HG02970 (cell line): ENCODE results near the gene CLEC16A.

ENCODE experiments used
- ATAC-seq: cut with Tn5 transposase; IDR thresholded peaks from one replicate; pipeline ENCODE4 v1.9.1; 2021; ENCODE audit warnings: mild to moderate bottlenecking, moderate library complexity, moderate number of reproducible peaks; ENCODE audit not compliant: unreplicated experiment, low FRiP score

CLEC16A gene

DNA sequence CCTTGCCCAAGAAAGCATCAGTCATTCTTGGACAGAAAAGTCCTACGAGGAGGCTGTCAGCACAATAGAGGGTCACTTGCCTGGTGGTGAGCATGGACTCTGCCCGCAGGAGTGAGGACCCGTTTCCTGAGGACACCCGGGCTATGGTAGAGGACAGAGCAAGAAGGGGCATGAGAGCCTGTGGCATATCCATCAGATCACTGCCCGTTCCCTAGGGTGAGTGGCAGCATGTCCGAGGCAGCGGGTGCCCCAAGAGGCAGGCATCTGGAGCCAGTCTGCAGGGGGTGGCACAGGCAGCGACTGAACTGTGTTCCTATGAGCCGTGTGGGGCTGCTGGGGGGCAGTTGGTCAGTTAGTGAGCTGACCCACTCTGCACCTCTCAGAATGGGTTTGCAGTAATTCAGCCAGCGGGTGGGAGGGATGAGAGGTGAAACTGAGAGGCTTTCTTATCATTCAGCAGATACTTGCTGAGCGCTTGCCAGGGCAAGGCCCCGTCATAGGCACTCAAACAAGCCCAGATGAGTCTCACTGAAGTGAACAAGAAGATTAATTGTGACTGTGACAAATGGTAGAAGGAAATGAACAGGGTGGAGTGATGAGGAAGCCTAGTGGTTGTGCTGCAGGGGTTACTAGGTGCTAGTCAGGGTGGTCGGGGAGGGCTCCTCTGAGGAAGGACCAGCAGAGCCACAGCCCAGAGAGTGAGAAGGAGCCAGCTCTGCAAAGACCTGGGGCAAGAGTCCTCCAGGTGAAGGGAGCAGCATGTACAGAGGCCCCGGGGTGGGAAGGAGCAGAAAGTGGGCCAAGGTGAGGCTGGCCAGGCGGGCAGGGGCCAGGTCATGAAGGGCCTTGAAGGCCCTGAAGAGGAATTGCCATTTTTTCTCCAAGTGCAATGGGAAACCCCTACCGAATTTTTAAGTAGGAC, 87.9 kb downstream of the CLEC16A start:
- no peak for ATAC-seq

DNA sequence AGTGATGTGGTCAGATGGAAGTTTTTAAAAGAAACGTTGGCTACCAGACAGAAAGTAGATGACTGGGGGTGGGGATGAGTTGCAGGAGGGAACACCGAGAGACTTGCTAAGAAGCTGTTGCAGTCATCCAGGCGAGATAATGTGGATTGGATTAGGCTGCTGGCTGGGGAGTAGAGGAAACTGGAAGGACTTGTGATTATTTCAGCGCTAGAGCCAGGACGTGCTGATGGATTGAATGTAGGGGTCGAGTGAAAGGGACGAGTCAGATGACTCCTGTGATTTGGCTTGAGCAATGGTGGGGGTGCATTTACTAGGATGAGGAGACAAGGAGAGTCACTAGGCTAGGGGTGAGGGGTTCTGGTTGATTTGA, 88.5 kb downstream of the CLEC16A start:
- no peak for ATAC-seq

DNA sequence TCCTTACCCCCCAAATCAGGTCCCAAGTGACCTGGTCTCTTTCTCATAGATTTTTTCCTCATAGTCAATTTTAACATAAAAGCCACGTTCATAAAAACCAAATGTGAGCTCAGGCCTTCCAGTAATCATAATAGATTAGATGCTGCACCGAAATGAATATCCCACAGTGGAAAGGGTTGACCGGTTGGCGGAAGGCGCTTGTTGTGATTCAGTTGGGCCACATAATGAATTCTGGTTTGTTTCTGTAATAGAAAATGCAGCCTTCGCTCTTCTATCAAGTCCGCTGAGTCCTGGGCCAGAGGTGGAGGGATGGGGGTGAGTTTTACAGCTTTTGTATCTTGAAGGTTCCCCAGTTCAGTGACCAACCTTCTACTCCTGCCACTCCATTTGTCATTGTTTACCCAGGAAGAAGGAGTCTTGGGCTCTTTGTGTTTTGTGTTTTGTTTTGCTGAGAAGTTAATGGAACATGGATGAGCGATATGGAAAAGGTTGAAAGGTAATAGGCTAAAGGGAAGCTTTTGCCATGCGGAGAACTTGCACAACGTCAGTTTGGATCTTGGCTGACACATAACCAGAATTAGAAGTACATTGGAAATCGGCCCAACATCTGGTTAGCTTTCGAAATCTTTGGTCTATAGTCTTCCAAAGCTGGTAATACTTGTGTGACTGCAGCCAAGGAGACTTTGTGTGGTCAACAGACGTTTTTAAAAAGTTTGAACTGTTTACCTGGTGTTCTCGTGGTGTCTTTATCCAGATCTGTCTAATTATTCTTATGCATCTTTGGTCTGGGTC, 89.5 kb downstream of the CLEC16A start:
- ATAC-seq: no peak

DNA sequence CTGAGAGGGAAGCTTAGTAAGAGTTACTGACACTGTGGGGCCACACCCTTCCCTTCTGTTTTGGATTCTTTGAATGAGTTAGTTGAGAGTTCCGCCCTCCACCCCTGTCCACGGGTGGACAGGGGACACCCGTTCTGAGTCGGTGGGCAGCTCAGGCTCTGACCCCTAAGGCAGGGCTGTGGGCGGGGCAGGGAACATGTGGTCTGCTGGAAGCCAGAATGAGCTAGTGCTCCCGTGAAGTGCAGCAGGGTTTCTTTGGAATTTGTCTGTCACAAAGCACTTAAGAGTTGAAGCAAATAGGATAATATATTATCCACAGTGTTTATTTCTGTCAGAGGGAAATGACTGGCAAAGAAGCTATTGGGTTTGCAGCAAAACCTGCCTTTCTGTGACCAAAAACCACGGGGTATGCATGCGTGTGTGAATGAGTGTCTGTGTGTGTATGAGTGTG, 90.1 kb downstream of the CLEC16A start:
- ATAC-seq: no peak

DNA sequence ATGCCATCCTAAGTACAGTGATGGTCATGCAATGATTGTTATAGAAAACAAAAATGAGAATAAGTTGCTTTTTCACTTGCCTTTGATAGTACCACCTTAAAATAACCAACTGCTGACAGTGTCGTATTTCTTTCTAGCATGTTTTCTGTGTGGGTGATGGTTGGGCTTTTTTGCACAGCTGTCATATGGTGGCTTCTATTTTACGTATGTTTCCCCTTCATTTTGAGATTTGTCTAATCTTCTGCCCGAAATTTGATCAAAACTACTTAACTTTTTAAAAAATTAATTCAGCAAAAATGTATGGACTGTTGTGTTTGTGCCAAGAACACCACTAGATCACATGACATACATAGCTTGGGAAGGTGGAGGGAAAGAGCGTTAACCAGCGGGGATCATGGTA, 90.7 kb downstream of the CLEC16A start:
- no peak for ATAC-seq

DNA sequence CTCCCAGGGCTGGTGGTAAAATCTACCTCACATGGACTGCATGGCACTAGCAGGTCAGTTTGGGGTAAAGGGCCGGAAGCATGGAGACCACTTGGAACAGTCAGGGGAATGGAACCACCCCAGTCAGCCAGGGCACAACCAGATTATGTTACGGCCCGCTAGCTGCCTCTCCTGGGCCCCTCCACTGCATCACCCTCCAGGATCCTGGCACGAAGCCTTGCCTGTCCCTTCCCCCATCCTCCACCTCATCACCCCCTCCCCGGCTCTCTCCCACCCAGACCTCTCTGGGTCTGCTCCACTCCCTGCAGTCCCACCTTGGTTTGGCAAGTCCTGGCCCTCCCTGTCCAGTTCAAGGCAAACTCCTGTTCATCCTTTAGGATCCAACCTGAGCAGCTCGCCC, 91.7 kb downstream of the CLEC16A start:
- ATAC-seq: no peak

DNA sequence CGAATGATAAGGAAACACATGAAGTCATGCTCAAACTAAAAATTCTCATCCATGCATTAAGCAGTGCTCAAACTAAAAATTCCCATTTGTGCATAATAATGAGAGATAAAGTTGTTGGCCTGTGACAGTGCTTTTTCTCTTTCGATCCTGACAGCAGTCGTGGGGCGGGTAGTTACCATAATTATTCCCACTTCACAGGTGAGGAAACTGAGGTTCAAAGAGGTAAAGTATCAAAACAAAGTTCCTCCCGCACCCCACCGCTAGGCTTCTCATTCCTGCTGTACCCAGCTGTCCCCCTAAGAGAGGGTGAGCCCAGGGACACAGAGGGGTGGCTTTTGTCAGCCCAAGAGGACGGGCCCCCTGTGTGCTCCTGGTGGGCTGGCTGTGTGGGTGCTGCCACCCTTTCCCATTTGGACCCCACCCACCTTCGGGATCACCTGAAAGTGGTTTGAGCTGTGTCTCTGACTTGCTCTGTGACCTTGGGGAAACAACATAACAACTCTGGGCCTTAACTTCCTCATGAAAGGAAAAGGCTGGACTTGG, 92.6 kb downstream of the CLEC16A start:
- no peak for ATAC-seq

DNA sequence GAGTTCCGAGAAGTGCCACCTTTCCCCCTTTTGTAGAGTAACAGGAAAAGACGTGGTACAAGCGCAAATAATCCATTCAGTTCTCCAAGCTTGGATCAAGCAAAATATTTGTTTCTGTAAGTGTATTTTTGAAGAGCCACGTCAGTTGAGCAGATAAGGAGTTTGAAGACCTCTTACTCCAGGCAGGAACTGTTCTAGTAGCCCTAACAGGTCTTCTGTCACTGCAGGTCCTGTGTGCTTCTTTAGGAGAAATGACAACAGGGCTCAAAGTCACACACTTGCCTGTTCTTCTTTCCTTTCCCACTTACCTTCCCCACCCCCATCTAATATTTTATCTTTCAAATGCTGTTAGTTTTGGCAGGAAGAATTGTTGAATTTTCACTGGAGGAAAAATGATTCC, 93.9 kb downstream of the CLEC16A start:
- no peak for ATAC-seq

DNA sequence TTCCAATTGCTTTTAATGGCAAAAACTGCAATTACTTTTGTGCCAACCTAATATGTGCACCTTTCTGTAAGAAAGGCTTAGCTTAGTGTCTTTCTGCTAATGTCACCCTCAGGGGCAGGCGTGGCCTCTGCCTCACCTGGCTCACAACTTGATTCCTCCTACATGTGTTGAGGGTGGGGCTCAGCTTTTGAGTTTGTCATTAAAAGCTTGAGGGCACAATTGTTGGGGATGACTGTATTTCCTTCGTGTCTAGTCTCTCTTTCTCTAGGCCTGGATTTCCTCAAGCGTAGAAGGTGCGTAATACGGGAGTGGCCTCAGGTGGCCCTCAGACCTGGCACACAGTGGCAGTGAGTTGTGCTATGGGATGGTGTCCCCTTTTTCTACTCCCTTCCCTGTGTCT, 94.4 kb downstream of the CLEC16A start:
- ATAC-seq: no peak

DNA sequence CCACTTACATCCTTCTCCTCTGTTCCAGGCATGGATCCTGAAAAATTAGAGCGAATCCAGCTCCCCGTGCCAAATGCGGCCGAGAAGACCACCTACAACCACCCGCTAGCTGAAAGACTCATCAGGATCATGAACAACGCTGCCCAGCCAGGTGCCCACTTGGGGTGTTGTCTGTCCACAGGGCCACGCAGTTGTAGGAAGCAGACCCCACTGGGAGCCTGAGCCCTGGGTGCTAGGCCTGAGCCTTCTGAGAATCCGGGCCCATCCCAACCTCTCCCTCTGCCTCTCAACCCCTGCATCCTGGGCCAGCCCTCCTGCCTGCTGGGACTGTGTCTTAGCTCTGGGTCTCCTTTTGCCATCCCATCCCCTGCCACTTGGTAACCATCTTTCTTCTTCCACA, 95.4 kb downstream of the CLEC16A start:
- no peak for ATAC-seq

DNA sequence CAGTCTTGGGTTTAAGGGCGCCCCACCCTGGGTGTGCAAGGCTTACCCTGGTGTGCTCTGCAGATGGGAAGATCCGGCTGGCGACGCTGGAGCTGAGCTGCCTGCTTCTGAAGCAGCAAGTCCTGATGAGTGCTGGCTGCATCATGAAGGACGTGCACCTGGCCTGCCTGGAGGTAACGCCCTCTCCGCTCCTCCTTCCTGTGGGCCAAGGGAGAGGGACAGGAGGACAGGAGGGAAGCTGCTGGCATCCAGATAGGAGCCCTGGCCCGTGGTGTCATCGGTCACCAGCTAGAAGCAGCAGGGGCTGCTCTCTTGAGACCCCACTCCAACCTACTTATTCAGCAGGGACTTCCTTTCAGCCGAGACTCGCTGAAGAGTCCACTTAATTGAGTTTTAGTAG, 97.8 kb downstream of the CLEC16A start:
- ATAC-seq: no peak

DNA sequence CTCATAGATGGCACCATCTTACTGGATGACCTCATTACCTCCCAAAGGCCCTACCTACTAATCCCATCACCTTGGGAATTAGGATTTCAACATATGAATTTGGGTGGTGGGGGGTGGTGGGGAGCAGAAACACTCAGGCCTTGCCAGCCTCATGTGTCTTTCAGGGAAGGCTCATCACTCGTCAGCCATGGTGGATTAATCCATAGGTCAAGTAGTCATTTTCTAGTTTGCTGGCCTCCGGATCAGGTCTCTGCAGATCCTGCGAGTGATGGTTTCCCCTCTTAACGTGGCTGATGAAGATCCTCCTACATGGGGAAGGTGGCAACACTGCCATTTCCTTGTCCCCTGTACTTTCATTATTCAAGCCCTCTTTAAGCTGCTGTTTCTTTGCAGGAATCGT, 101.1 kb downstream of the CLEC16A start:
- no peak for ATAC-seq

DNA sequence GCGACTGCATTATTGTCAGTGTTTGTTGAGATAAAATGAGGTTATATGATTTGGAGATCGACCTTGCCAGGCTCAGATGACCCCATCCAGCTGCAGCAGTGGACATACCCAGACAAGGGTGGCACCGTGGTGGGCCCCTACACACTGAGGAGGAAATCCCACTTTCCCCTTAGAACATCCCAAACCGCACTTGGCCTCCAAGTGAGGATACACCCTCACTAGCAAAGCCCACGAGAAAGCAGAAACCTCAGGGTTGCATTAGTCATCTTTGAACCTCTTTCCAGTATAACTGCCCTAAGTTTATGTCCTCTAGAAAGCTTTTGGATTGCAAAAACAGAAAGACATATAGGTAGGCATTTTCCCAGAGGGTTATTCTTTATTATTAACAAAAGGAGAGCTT, 101.5 kb downstream of the CLEC16A start:
- ATAC-seq: no peak

DNA sequence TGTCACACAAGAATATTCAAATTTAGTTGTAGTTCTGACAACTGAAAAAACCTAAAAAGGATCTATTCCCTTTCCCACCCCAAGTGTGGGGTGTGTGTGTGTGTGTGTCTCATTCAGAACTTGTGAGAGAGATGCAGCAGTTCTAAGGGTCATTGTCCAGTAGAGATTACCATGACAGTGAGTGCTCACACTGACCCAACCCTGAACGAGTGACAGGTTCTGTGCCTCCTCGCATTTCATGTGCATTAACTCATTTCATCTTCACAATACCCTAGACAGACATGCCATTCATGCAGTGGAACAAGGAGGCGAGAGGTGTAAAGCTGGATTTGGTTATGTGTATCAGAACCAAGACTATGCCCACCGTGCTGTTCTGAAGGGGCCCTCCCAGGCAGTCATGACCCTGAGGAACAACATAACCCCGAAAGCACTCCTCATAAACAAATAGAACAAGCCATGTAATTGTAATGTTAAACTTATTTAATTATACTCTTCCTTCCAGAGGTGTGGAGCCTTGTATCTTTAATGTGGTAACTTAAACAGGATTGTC, 102.1 kb downstream of the CLEC16A start:
- ATAC-seq: no peak

DNA sequence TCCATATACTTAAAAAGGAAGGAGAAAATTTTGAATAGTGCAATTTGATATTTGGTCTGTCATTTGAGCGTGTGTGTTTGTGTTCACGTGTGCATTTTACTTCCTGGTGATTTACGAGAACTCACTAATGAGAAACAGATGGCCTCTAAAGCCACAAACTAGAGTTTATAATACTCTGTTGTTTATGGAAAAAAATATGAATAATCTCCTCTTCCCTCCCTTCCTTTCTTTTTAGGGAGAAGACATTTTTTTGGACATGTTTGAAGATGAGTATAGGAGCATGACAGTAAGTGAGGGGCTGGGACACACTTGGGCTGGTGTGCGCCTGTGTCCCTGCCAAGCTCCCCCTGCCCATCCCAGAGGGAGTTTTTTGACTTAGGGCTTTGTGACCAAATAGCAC, 102.7 kb downstream of the CLEC16A start:
- ATAC-seq: no peak

DNA sequence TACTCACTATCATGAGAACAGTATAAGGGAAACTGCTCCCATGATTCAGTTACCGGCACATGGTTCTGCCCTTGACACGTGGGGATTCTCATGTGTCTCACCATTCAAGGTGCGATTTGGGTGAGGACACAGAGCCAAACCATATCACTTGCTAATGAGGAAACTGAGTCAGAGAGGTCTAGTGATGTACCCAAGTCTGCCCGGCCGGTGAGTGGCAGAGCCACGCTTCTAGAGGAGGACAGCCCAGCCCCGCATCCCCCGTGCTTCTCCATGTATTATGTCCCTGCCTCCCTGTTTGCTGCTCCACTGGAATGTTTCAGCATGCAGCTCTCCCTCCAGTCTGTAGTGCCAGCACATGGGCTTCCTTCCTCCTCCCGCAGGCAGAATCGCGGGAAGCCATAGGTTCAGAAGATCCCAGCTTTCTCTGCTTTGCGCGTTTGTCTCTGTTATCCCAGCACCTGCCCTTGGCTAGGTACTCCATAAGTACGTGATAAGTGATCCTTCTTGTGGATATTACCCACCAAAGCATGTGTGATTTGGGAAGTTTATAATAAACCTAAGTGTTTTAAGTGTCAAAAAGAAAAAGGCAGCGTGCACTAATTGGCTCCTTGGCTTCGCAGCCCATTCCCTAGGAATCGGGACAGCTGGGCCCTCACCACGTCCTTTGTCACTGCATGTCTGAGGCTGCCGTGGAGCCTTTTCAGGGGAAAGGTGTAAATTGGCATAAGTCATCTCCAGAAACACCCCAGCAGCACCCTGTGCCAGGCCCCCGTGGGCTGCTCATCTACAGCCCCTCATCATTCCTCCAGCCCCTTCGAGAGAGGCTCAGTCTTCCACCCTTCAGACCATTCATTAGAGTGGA, 103.8 kb downstream of the CLEC16A start:
- no peak for ATAC-seq

DNA sequence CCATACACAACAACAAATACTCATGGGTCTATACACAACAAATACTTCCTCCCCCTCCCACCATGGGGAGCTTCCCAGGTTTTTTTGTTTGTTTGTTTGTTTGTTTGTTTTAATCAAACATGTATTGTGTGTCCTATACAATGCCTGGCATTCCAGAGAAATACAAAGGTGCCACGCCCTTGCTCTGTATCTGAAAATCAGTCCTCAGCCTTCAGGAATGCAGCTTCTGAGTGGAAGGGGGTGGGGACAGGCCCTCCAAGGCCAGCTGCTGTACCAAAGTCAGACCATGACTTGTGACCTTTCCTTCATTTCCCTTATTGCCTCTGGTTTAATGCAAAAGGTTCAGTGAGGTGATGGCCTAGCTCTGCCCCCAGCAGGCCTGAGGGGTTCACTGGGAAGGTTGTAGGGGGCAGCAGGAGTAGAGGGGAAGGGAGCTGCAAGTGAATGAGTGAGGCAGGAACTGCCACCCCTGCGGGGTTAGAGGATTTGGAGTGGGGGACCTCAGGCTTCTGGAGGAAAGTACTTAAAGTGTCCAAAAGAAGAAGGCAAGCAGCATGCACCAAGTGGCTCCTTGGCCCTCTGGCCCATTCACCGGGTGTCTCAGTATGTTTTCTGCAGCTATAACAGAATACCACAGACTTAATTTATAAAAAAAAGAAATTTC, 105.2 kb downstream of the CLEC16A start:
- no peak for ATAC-seq

DNA sequence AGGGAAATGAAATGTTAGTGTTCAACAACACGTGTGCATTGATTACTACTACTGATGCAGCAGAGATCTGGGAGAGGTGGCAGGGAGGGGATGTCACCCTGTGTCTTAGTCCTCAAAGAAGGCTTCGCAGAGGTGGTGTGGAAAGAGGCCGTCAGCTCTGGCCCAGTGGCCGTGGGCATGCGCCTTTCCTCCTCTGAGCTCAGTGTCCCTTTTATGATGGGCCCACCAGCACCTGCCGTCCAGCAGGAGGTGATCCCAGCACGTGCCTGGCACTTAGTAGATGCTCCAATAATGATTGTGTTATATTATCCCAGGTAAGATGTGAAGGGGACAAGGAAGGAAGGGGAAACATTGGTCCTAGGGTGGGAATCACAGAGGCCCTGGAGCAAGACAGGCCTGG, 106.2 kb downstream of the CLEC16A start:
- no peak for ATAC-seq

DNA sequence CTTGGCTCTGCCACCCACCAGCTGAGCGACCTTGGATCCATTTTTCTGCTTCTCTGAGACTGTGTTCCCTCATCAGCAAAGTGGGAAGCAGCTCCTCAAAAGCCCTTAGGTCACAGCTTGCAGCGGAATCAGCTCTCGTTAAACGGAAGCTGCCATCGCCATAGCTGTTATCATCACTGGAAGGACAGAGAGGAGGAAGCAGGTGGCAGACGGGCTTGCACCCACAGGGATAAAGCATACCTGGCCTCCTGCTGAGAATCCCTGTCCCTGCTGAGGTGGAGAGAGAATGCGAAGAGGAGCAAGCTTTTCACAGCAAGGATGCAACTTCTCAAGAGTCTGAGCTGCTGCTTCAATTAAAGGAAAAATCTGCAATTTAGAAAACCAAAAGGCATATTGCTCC, 106.6 kb downstream of the CLEC16A start:
- no peak for ATAC-seq

DNA sequence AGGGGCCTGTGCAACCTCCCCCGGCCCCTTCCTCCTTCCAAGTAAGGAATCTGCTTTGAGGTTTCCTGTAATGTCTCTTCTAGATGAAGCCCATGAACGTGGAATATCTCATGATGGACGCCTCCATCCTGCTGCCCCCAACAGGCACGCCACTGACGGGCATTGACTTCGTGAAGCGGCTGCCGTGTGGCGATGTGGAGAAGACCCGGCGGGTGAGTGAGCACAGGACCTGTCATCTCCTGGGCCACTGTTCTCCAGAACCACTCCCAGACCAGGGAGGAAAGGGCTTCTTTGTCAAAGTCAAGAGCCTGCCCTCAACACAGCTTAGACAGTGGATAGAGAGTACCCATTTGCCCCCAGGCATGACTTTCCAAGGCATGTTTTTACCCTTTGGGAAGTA, 107.1 kb downstream of the CLEC16A start:
- ATAC-seq: no peak
